GM12878 (cell line): ENCODE results near the gene VANGL2. TPM values are rescaled to one million over a fixed set of nuclear protein-coding genes. Genes with fewer than 3 reads are reported as not detected.
A peak's percentile ranks its signal among the peaks of the same experiment; 100 is the strongest.

ENCODE experiments used
- BHLHE40 ChIP-seq, 2 experiments: fragments of 450-650 bp in 1 of 2; IDR thresholded peaks; 2 replicates each; pipeline ENCODE4 v1.6.1; 2011 to 2017; ENCODE audit warnings: low read depth in 2 of 2, borderline replicate concordance in 1 of 2, improper control_type of control experiment in 1 of 2, low read length in 1 of 2, mild to moderate bottlenecking in 1 of 2
- CHD1 ChIP-seq: IDR thresholded peaks from 2 replicates; pipeline ENCODE4 v1.6.1; 2012; ENCODE audit warnings: low read depth, low read length, improper control_type of control experiment
- EGR1 ChIP-seq, 2 experiments: IDR thresholded peaks; 1 replicate in 1 of 2; 2 replicates in 1 of 2; pipeline ENCODE4 v1.6.1; 2011 to 2012; ENCODE audit warnings: low read depth in 2 of 2, low read length in 2 of 2, borderline replicate concordance in 1 of 2, mild to moderate bottlenecking in 1 of 2, moderate library complexity in 1 of 2
- EZH2 ChIP-seq: IDR thresholded peaks from 2 replicates; pipeline ENCODE4 v1.6.1; 2012; ENCODE audit warnings: low read depth, mild to moderate bottlenecking, control low read depth, inconsistent platforms, low read length, borderline replicate concordance; ENCODE audit not compliant: control insufficient read depth
- IKZF1 ChIP-seq: fragments of 450-650 bp; conservative IDR thresholded peaks from 2 replicates; pipeline ENCODE4 v1.6.1; 2017; ENCODE audit warnings: antibody characterized with exemption, mild to moderate bottlenecking
- KAT2A ChIP-seq: conservative IDR thresholded peaks from 2 replicates; pipeline ENCODE4 v1.6.1; 2011; ENCODE audit warnings: low read depth, low read length; ENCODE audit not compliant: control insufficient read depth
- MEF2A ChIP-seq: IDR thresholded peaks from 2 replicates; pipeline ENCODE4 v1.6.1; 2011; ENCODE audit warnings: low read depth, mild to moderate bottlenecking, low read length, moderate library complexity; ENCODE audit not compliant: insufficient read depth
- MLLT1 ChIP-seq: fragments of 450-650 bp; IDR thresholded peaks from 2 replicates; pipeline ENCODE4 v1.6.1; 2016; ENCODE audit warnings: mild to moderate bottlenecking
- SREBF1 ChIP-seq: IDR thresholded peaks from 2 replicates; pipeline ENCODE4 v1.6.1; 2012; ENCODE audit warnings: mild to moderate bottlenecking, low read length
- TAF1 ChIP-seq: IDR thresholded peaks from 2 replicates; pipeline ENCODE4 v1.6.1; 2011; ENCODE audit warnings: mild to moderate bottlenecking, low read depth, low read length, borderline replicate concordance
- USF2 ChIP-seq: IDR thresholded peaks from 2 replicates; pipeline ENCODE4 v1.6.1; 2011; ENCODE audit warnings: low read depth, low read length, improper control_type of control experiment, borderline replicate concordance
- YBX1 ChIP-seq: fragments of 450-650 bp; IDR thresholded peaks from 2 replicates; pipeline ENCODE4 v1.6.1; 2016; ENCODE audit warnings: antibody characterized with exemption
- ZBTB40 ChIP-seq: fragments of 450-650 bp; IDR thresholded peaks from 2 replicates; pipeline ENCODE4 v1.6.1; 2016; ENCODE audit warnings: mild to moderate bottlenecking, moderate library complexity, borderline replicate concordance
- ZNF24 ChIP-seq: fragments of 450-650 bp; IDR thresholded peaks from 2 replicates; pipeline ENCODE4 v1.6.1; 2017; ENCODE audit warnings: antibody characterized with exemption, mild to moderate bottlenecking
- ZNF384 ChIP-seq: IDR thresholded peaks from 2 replicates; pipeline ENCODE4 v1.6.1; 2012; ENCODE audit warnings: low read depth, mild to moderate bottlenecking, low read length, improper control_type of control experiment, borderline replicate concordance
- polyA plus RNA-seq, 11 experiments: library from polyadenylated mRNA; depleted of rRNA in 4 of 11; unstranded in 6 of 11; stranded (reverse) in 5 of 11; fragments of >200 nt; fragmentation: Nextera tagmentation in 4 of 11; fragmentation: Illumina TruSeq in 1 of 11; extraction: Ambion mirVana in 4 of 11; extraction: Trizol in 1 of 11; gene quantifications; 1 replicate in 1 of 11; 2 replicates in 10 of 11; pipeline versions ENCODE4 v1.2.1 to v1.2.3, GENCODE V29; 2011 to 2016; ENCODE audit warnings: inconsistent platforms in 2 of 11, missing spikeins in 2 of 11, low read depth in 1 of 11
- total RNA-seq, 4 experiments: library from RNA; depleted of rRNA in 3 of 4; stranded (reverse); fragments of >200 nt in 3 of 4; fragmentation: Illumina TruSeq in 1 of 4; extraction: Trizol in 1 of 4; gene quantifications; 2 replicates each; pipeline versions ENCODE4 v1.2.1 to v1.2.3, GENCODE V29; 2013 to 2021
- TF ChIP-seq, protein P1 (sequence below): fragments of 450-650 bp; IDR thresholded peaks from 2 replicates; pipeline ENCODE4 v1.6.1; 2017; ENCODE audit warnings: mild to moderate bottlenecking, low read depth, inconsistent platforms; ENCODE audit not compliant: poor library complexity, severe bottlenecking
- TF ChIP-seq, protein P2 (sequence below): IDR thresholded peaks from 2 replicates; pipeline ENCODE4 v1.6.1; 2012; ENCODE audit warnings: low read depth, low read length, improper control_type of control experiment
- TF ChIP-seq, protein P3 (sequence below): IDR thresholded peaks from 2 replicates; pipeline ENCODE4 v1.6.1; 2011; ENCODE audit warnings: mild to moderate bottlenecking, low read depth, low read length, moderate library complexity; ENCODE audit not compliant: insufficient replicate concordance

Gene VANGL2
- total and polyA plus RNA-seq, 10 of the 15 experiments (the other 5 are each of a cell fraction or from before 2014, with no cell fraction given): 0.10 to 5.0 (median 0.27) TPM

- TF ChIP-seq IKZF1: no peak
- no peak for TF ChIP-seq MLLT1
- no peak for TF ChIP-seq ZNF24
- no peak for TF ChIP-seq BHLHE40 (IDR thresholded peaks at IDR 0.05; ENCODE audit: borderline replicate concordance in 1 of 2, low read depth in 2 of 2, low read length in 1 of 2)
- TF ChIP-seq CHD1: no peak
- no peak for TF ChIP-seq ZNF384
- no peak for TF ChIP-seq EGR1 (IDR thresholded peaks at IDR 0.05; ENCODE audit: borderline replicate concordance in 1 of 2, low read depth in 2 of 2, low read length in 2 of 2)
- TF ChIP-seq, protein P1, sequence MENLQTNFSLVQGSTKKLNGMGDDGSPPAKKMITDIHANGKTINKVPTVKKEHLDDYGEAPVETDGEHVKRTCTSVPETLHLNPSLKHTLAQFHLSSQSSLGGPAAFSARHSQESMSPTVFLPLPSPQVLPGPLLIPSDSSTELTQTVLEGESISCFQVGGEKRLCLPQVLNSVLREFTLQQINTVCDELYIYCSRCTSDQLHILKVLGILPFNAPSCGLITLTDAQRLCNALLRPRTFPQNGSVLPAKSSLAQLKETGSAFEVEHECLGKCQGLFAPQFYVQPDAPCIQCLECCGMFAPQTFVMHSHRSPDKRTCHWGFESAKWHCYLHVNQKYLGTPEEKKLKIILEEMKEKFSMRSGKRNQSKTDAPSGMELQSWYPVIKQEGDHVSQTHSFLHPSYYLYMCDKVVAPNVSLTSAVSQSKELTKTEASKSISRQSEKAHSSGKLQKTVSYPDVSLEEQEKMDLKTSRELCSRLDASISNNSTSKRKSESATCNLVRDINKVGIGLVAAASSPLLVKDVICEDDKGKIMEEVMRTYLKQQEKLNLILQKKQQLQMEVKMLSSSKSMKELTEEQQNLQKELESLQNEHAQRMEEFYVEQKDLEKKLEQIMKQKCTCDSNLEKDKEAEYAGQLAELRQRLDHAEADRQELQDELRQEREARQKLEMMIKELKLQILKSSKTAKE: no peak
- TF ChIP-seq USF2: no peak
- TF ChIP-seq, protein P2, sequence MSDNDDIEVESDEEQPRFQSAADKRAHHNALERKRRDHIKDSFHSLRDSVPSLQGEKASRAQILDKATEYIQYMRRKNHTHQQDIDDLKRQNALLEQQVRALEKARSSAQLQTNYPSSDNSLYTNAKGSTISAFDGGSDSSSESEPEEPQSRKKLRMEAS: no peak
- TF ChIP-seq YBX1: no peak
- no peak for TF ChIP-seq ZBTB40
- no peak for TF ChIP-seq EZH2
- TF ChIP-seq MEF2A: peak; percentile 98
- TF ChIP-seq, protein P3, sequence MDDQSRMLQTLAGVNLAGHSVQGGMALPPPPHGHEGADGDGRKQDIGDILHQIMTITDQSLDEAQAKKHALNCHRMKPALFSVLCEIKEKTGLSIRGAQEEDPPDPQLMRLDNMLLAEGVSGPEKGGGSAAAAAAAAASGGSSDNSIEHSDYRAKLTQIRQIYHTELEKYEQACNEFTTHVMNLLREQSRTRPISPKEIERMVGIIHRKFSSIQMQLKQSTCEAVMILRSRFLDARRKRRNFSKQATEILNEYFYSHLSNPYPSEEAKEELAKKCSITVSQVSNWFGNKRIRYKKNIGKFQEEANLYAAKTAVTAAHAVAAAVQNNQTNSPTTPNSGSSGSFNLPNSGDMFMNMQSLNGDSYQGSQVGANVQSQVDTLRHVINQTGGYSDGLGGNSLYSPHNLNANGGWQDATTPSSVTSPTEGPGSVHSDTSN: no peak
- no peak for TF ChIP-seq SREBF1
- TF ChIP-seq KAT2A: no peak
- peak; percentile 14; the same call in 1 of the 2 replicates for TF ChIP-seq TAF1
These were observed 54.2 kb downstream of the VANGL2 start (continued) for GRCh38 chr1:160454371-160455152.
